Bronchial epithelial cell (primary cell): ENCODE results near the gene MED7. TPM values are rescaled to one million over a fixed set of nuclear protein-coding genes. Genes with fewer than 3 reads are reported as not detected.
A peak's percentile ranks its signal among the peaks of the same experiment; 100 is the strongest.

Experiments
- DNase-seq: peaks from one replicate; pipeline ENCODE4 v3.0.0-alpha.2; 2010; ENCODE audit warnings: low read depth
- FAIRE-seq: peaks from 2 replicates; lab custom pipeline; 2011; peaks lifted over from hg19 to GRCh38; lab: Jason Lieb, UNC
- H3K27me3 ChIP-seq: 2 replicates; pipeline ENCODE4 v1.5.1; 2011; ENCODE audit warnings: low read length; ENCODE audit not compliant: control insufficient read depth, insufficient read depth
- H3K36me3 ChIP-seq: 2 replicates; pipeline ENCODE4 v1.5.1; 2011; ENCODE audit warnings: low read length; ENCODE audit not compliant: control insufficient read depth, insufficient read depth
- H3K4me3 ChIP-seq: 2 replicates; pipeline ENCODE4 v1.5.1; 2011; ENCODE audit warnings: mild to moderate bottlenecking, low read depth, low read length, control low read depth
- CTCF ChIP-seq: IDR thresholded peaks from 2 replicates; pipeline ENCODE4 v1.5.1; 2011; ENCODE audit warnings: mild to moderate bottlenecking, moderate library complexity, low read length, control low read depth, inconsistent platforms; ENCODE audit not compliant: insufficient read depth, severe bottlenecking
- total RNA-seq: library from RNA; depleted of rRNA; stranded (reverse); fragments of >200 nt; gene quantifications from 2 replicates; pipeline ENCODE4 v1.2.1, GENCODE V29; 2014

MED7 gene
- total RNA-seq, 1 donor from 2014 or later = 8.2 TPM

- FAIRE-seq (peak; percentile 13), DNase-seq (no peak)
- Histone ChIP-seq H3K36me3 (no peaks in the 10 kb centered on the region), H3K4me3 (no peak overlapping the region), H3K27me3 (no peaks in the 10 kb centered on the region)
- TF ChIP-seq CTCF = no peak
Observed at GRCh38 chr5:157120102-157120501, 22.6 kb downstream of the MED7 start.

GRCh38 chr5:157116483-157116954, 26.1 kb downstream of the MED7 start:
- TF ChIP-seq CTCF = no peak
- Histone ChIP-seq H3K36me3 (no peaks in the 10 kb centered on the region), H3K27me3 (no peaks in the 10 kb centered on the region), H3K4me3 (no peak overlapping the region)
- no peak for FAIRE-seq
- no peak for DNase-seq

GRCh38 chr5:157115502-157115901, 27.2 kb downstream of the MED7 start:
- no peak for TF ChIP-seq CTCF
- no peaks in the 10 kb centered on the region for H3K27me3 ChIP-seq
- no peak overlapping the region for H3K4me3 ChIP-seq
- no peak for FAIRE-seq
- DNase-seq = no peak
- no peaks in the 10 kb centered on the region for H3K36me3 ChIP-seq

GRCh38 chr5:157115012-157115411, 27.7 kb downstream of the MED7 start:
- no peaks in the 10 kb centered on the region for H3K27me3 ChIP-seq
- no peak for TF ChIP-seq CTCF
- no peaks in the 10 kb centered on the region for H3K36me3 ChIP-seq
- FAIRE-seq = no peak
- no peak overlapping the region for H3K4me3 ChIP-seq
- DNase-seq = no peak

GRCh38 chr5:157113002-157113401, 29.7 kb downstream of the MED7 start:
- FAIRE-seq (no peak), DNase-seq (no peak)
- Histone ChIP-seq H3K27me3 (no peaks in the 10 kb centered on the region), H3K36me3 (no peaks in the 10 kb centered on the region), H3K4me3 (no peak overlapping the region)
- TF ChIP-seq CTCF = no peak

- no peaks in the 10 kb centered on the region for H3K27me3 ChIP-seq
- H3K36me3 ChIP-seq = no peaks in the 10 kb centered on the region
- DNase-seq (no peak), FAIRE-seq (no peak)
- H3K4me3 ChIP-seq = no peak overlapping the region
- no peak for TF ChIP-seq CTCF
Observed at GRCh38 chr5:157109744-157110143, 32.9 kb downstream of the MED7 start.
